H1 (cell line): ENCODE results near the gene CHCHD3. TPM values are rescaled to one million over a fixed set of nuclear protein-coding genes. Genes with fewer than 3 reads are reported as not detected.

Source experiments
- CTCF ChIA-PET: fragments of 300-600 bp; sonication (Branson Sonifier 250); formaldehyde crosslinking; loops from one replicate; lab custom pipeline; 2021; ENCODE audit not compliant: partially characterized antibody; lab: Charles Lee
- POLR2A ChIA-PET: fragments of 300-600 bp; sonication (Branson Sonifier 250); formaldehyde crosslinking; loops from one replicate; lab custom pipeline; 2021; ENCODE audit warnings: inconsistent platforms; ENCODE audit not compliant: partially characterized antibody; lab: Charles Lee
- DNase-seq, 2 experiments: peaks; one replicate each; pipeline versions ENCODE4 v3.0.0 to v3.0.0-alpha.2; 2010 to 2022; ENCODE audit warnings: low spot score in 2 of 2, low read depth in 1 of 2, mixed read lengths in 1 of 2
- FAIRE-seq: peaks from 2 replicates; lab custom pipeline; 2011; peaks lifted over from hg19 to GRCh38; lab: Jason Lieb, UNC
- H2AFZ ChIP-seq: 2 replicates; pipeline ENCODE4 v1.8.1; 2012; ENCODE audit warnings: low read length, inconsistent platforms
- H2AK5ac ChIP-seq: 2 replicates; pipeline ENCODE4 v1.6.1; 2013; ENCODE audit warnings: low read depth, low read length
- H2BK120ac ChIP-seq: replicated peaks from 2 replicates; pipeline ENCODE3; 2013; ENCODE audit warnings: low read depth, low read length, inconsistent platforms
- H2BK12ac ChIP-seq: 2 replicates; pipeline ENCODE4 v1.6.1; 2013; ENCODE audit warnings: low read depth, low read length
- H2BK15ac ChIP-seq: 2 replicates; pipeline ENCODE4 v1.6.1; 2013; ENCODE audit warnings: low read length
- H2BK20ac ChIP-seq: 2 replicates; pipeline ENCODE4 v1.6.1; 2013; ENCODE audit warnings: low read length
- H2BK5ac ChIP-seq: 2 replicates; pipeline ENCODE4 v1.6.1; 2013; ENCODE audit warnings: low read depth, low read length
- H3K14ac ChIP-seq: 2 replicates; pipeline ENCODE4 v1.6.1; 2013; ENCODE audit warnings: inconsistent platforms; ENCODE audit not compliant: insufficient read length
- H3K18ac ChIP-seq: 2 replicates; pipeline ENCODE4 v1.6.1; 2013; ENCODE audit warnings: low read length; ENCODE audit errors: extremely low read depth
- H3K23ac ChIP-seq: 2 replicates; pipeline ENCODE4 v1.6.1; 2013; ENCODE audit warnings: inconsistent platforms; ENCODE audit not compliant: insufficient read length
- H3K23me2 ChIP-seq: 2 replicates; pipeline ENCODE4 v1.6.1; 2013; ENCODE audit warnings: low read depth, low read length
- H3K27ac ChIP-seq: 2 replicates; pipeline ENCODE4 v1.6.1; 2011; ENCODE audit warnings: low read depth, low read length, inconsistent platforms
- H3K27me3 ChIP-seq, 4 experiments: replicated peaks in 1 of 4; 1 replicate in 1 of 4; 2 replicates in 3 of 4; pipeline versions ENCODE4 v1.6.1 to v1.8.1; 2011 to 2013; ENCODE audit warnings: low read length in 3 of 4, mild to moderate bottlenecking in 3 of 4, inconsistent platforms in 2 of 4, mixed read lengths in 2 of 4, moderate library complexity in 1 of 4; ENCODE audit not compliant: control insufficient read depth in 3 of 4, insufficient read depth in 3 of 4; ENCODE audit errors: extremely low read depth in 1 of 4
- H3K36me3 ChIP-seq, 4 experiments: 2 replicates each; pipeline versions ENCODE4 v1.6.1 to v1.8.1; 2011 to 2013; ENCODE audit warnings: mild to moderate bottlenecking in 4 of 4, low read length in 3 of 4, moderate library complexity in 2 of 4, control low read depth in 1 of 4, inconsistent platforms in 1 of 4; ENCODE audit not compliant: insufficient read depth in 4 of 4, control insufficient read depth in 2 of 4
- H3K4ac ChIP-seq: replicated peaks from 2 replicates; pipeline ENCODE3; 2013; ENCODE audit warnings: low read length, low read depth, mixed read lengths, inconsistent platforms; ENCODE audit not compliant: insufficient read length
- H3K4me1 ChIP-seq, 4 experiments: replicated peaks in 1 of 4; 1 replicate in 1 of 4; 2 replicates in 3 of 4; pipeline versions ENCODE4 v1.6.1 to v1.8.1; 2011 to 2013; ENCODE audit warnings: low read length in 3 of 4, inconsistent platforms in 2 of 4, mixed read lengths in 1 of 4; ENCODE audit not compliant: insufficient read depth in 4 of 4, control insufficient read depth in 3 of 4
- H3K4me2 ChIP-seq, 2 experiments: 2 replicates each; pipeline versions ENCODE4 v1.6.1 to v1.8.1; 2011 to 2013; ENCODE audit warnings: low read depth in 2 of 2, low read length in 2 of 2, control low read depth in 1 of 2, inconsistent platforms in 1 of 2, mild to moderate bottlenecking in 1 of 2; ENCODE audit not compliant: insufficient read depth in 1 of 2
- H3K4me3 ChIP-seq, 4 experiments: fragments of 200-600, 300-600 bp in 1 of 4; sonication (generic), shearing (Covaris generic), sonication (Bioruptor Twin) in 1 of 4; 2 replicates each; pipeline versions ENCODE4 v1.5.1 to v1.8.1; 2011 to 2016; ENCODE audit warnings: low read length in 4 of 4, low read depth in 3 of 4, control low read depth in 2 of 4, inconsistent platforms in 2 of 4, mild to moderate bottlenecking in 2 of 4, mixed read lengths in 1 of 4, moderate library complexity in 1 of 4; ENCODE audit not compliant: insufficient read depth in 2 of 4; ENCODE audit errors: extremely low read depth in 1 of 4
- H3K56ac ChIP-seq: replicated peaks from 2 replicates; pipeline ENCODE3; 2013; ENCODE audit warnings: low read depth, mild to moderate bottlenecking, mixed read lengths, low read length, inconsistent platforms; ENCODE audit not compliant: insufficient read length
- H3K79me1 ChIP-seq: 2 replicates; pipeline ENCODE4 v1.6.1; 2013; ENCODE audit warnings: low read depth, low read length, control low read depth
- H3K79me2 ChIP-seq, 2 experiments: 2 replicates each; pipeline versions ENCODE4 v1.6.1 to v1.8.1; 2012 to 2013; ENCODE audit warnings: low read length in 2 of 2, mild to moderate bottlenecking in 2 of 2, inconsistent platforms in 1 of 2; ENCODE audit not compliant: insufficient read depth in 2 of 2, control insufficient read depth in 1 of 2
- H3K9ac ChIP-seq, 4 experiments: replicated peaks in 1 of 4; 1 replicate in 1 of 4; 2 replicates in 3 of 4; pipeline versions ENCODE4 v1.6.1 to v1.8.1; 2011 to 2013; ENCODE audit warnings: low read depth in 3 of 4, low read length in 3 of 4, control low read depth in 2 of 4, mild to moderate bottlenecking in 2 of 4, moderate library complexity in 2 of 4, inconsistent platforms in 1 of 4; ENCODE audit errors: extremely low read depth in 1 of 4
- H3K9me3 ChIP-seq, 2 experiments: 2 replicates each; pipeline versions ENCODE4 v1.6.1 to v1.8.1; 2012 to 2013; ENCODE audit warnings: mild to moderate bottlenecking in 2 of 2, moderate library complexity in 2 of 2, control low read depth in 1 of 2, inconsistent platforms in 1 of 2, low read depth in 1 of 2, low read length in 1 of 2, mixed read lengths in 1 of 2; ENCODE audit not compliant: insufficient read depth in 2 of 2
- H4K20me1 ChIP-seq, 2 experiments: replicated peaks in 1 of 2; 2 replicates each; pipeline versions ENCODE3 to v1.8.1; 2011 to 2013; ENCODE audit warnings: inconsistent platforms in 2 of 2, low read length in 2 of 2, mild to moderate bottlenecking in 1 of 2; ENCODE audit not compliant: insufficient read depth in 2 of 2, control insufficient read depth in 1 of 2
- H4K5ac ChIP-seq: 2 replicates; pipeline ENCODE4 v1.6.1; 2013; ENCODE audit warnings: low read length, low read depth, mixed read lengths, inconsistent platforms; ENCODE audit not compliant: insufficient read length
- H4K8ac ChIP-seq: 2 replicates; pipeline ENCODE4 v1.8.0; 2013; ENCODE audit warnings: mild to moderate bottlenecking, moderate library complexity, low read length, inconsistent platforms; ENCODE audit not compliant: insufficient read depth; ENCODE audit errors: extremely low read depth
- H4K91ac ChIP-seq: replicated peaks from 2 replicates; pipeline ENCODE3; 2013; ENCODE audit warnings: low read length, mixed read lengths, inconsistent platforms; ENCODE audit not compliant: insufficient read length
- CBX8 ChIP-seq: fragments of 300-800, 300-1000 bp; sonication (generic); IDR thresholded peaks from 2 replicates; pipeline ENCODE4 v1.7.1; 2016; ENCODE audit warnings: low read depth, low read length, borderline replicate concordance
- CHD1 ChIP-seq: IDR thresholded peaks from 2 replicates; pipeline ENCODE4 v1.6.1; 2012; ENCODE audit warnings: low read depth, low read length, improper control_type of control experiment
- CREB1 ChIP-seq: IDR thresholded peaks from 2 replicates; pipeline ENCODE4 v1.6.1; 2012; ENCODE audit warnings: inconsistent platforms
- MAFK ChIP-seq: IDR thresholded peaks from 2 replicates; pipeline ENCODE4 v1.6.1; 2012; ENCODE audit warnings: low read depth, mild to moderate bottlenecking, improper control_type of control experiment, low read length
- POLR2AphosphoS5 ChIP-seq: IDR thresholded peaks from 2 replicates; pipeline ENCODE4 v1.6.1; 2011; ENCODE audit warnings: low read depth, low read length
- SUZ12 ChIP-seq: fragments of 200-600 bp; sonication (generic); IDR thresholded peaks from 2 replicates; pipeline ENCODE4 v1.6.1; 2012; ENCODE audit warnings: mild to moderate bottlenecking, inconsistent platforms, low read length, moderate library complexity, mixed read lengths
- WGBS, 2 experiments: shearing (Covaris generic) in 1 of 2; methylation state at CpG; one replicate each; pipeline versions ENCODE4 v1.1.6 to v1.1.7; 2013 to 2015; ENCODE audit warnings: low lambda C conversion rate in 2 of 2, mixed read lengths in 2 of 2, inconsistent platforms in 1 of 2, low coverage in 1 of 2, missing lambda C conversion rate in 1 of 2; ENCODE audit not compliant: insufficient replicate concordance in 2 of 2, insufficient coverage in 1 of 2, insufficient read length in 1 of 2; ENCODE audit errors: extremely low coverage in 1 of 2, missing lambda C conversion rate in 1 of 2; 5-methylcytosine and 5-hydroxymethylcytosine counted together
- polyA plus RNA-seq, 7 experiments: library from polyadenylated mRNA; depleted of rRNA in 3 of 7; stranded (reverse) in 5 of 7; unstranded in 2 of 7; fragments of >200 nt in 5 of 7; fragments of 200-250 nt in 2 of 7; gene quantifications; 1 replicate in 5 of 7; 2 replicates in 1 of 7; 4 replicates in 1 of 7; pipeline versions ENCODE4 v1.2.1 to v1.2.3, GENCODE V29; 2011 to 2013; ENCODE audit warnings: missing spikeins in 2 of 7, mixed read lengths in 2 of 7
- total RNA-seq: library from RNA; stranded (reverse); fragmentation: NEBNext Ultra II Directional; extraction: Animal tissue kit (Norgen Biotek cat#: 25700); gene quantifications from 2 replicates; pipeline ENCODE4 v1.2.1, GENCODE V29; 2021
- TF ChIP-seq, protein P1 (sequence below): IDR thresholded peaks from 2 replicates; pipeline ENCODE4 v1.6.1; 2012; ENCODE audit warnings: low read length, inconsistent platforms

Gene CHCHD3
- total and polyA plus RNA-seq, 2 of the 8 experiments (the other 6 are each of a cell fraction or from before 2014, with no cell fraction given): 42.9 to 137 TPM

DNA sequence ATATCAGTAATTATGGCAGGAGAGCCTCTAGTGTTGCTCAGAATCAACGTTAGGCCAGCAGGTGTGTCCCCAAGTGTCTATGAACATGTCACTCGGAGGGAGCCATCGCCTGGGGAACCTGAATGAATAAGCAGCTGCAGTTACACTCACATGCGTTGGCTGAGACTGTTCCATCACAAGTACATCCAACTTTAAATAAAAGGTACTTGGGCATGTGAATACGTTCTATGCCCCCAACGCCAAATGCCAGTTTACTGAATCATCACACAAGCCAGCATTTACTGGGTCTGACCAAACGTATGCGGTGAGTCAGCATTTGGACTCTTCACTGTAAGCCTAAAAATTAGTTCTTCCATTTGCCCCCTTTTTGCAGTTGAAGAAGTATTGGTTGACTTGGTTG is 298.1 kb downstream of the CHCHD3 start:
- no peak overlapping the region for H3K4me2 ChIP-seq
- H3K79me1 ChIP-seq: no peaks in the 10 kb centered on the region; the same call in 1 of the 2 replicates
- H3K18ac ChIP-seq: no peak overlapping the region
- H2BK12ac ChIP-seq: no peak overlapping the region
- no peak for FAIRE-seq
- no peak overlapping the region for H3K4me3 ChIP-seq
- H2BK120ac ChIP-seq: no peak overlapping the region
- no peak overlapping the region for H4K8ac ChIP-seq
- 90% methylated on average over 8 of the region's 8 CpGs; no CpG with 5 or more reads in 1 of the 2 experiments for WGBS, 2 experiments
- H3K36me3 ChIP-seq: peaks cover 0 to 6% (median 1%) of the 10 kb centered on the region in 4 experiments; a peak in 2 of 8 replicates
- H3K23ac ChIP-seq: no peak overlapping the region
- H2BK20ac ChIP-seq: no peak overlapping the region
- POLR2A ChIA-PET: no interaction called here
- no peak overlapping the region for H2BK15ac ChIP-seq
- no peak overlapping the region for H3K27ac ChIP-seq
- peaks cover 0 to 1% (median 0%) of the 10 kb centered on the region in 4 experiments; a peak in 1 of 7 replicates for H3K4me1 ChIP-seq
- no peak overlapping the region for H2BK5ac ChIP-seq
- no peaks in the 10 kb centered on the region for H4K20me1 ChIP-seq
- H3K4ac ChIP-seq: no peak overlapping the region
- no peak overlapping the region for H3K14ac ChIP-seq
- no peak overlapping the region for H3K9ac ChIP-seq
- H3K23me2 ChIP-seq: no peaks in the 10 kb centered on the region
- H4K5ac ChIP-seq: no peak overlapping the region
- TF ChIP-seq CREB1 (no peak), MAFK (no peak), CBX8 (no peak), SUZ12 (no peak), CHD1 (no peak), POLR2AphosphoS5 (no peak)
- TF ChIP-seq, protein P1, sequence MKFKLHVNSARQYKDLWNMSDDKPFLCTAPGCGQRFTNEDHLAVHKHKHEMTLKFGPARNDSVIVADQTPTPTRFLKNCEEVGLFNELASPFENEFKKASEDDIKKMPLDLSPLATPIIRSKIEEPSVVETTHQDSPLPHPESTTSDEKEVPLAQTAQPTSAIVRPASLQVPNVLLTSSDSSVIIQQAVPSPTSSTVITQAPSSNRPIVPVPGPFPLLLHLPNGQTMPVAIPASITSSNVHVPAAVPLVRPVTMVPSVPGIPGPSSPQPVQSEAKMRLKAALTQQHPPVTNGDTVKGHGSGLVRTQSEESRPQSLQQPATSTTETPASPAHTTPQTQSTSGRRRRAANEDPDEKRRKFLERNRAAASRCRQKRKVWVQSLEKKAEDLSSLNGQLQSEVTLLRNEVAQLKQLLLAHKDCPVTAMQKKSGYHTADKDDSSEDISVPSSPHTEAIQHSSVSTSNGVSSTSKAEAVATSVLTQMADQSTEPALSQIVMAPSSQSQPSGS: no peak
- TF ChIP-seq, all 59 proteins: peak for 0
- H3K27me3 ChIP-seq: no peaks in the 10 kb centered on the region
- H3K9me3 ChIP-seq: no peaks in the 10 kb centered on the region; a peak in 1 of 4 replicates
- no peak overlapping the region for H3K56ac ChIP-seq
- DNase-seq: peak; percentile 19 to 31
- CTCF ChIA-PET: no interaction called here
- no peaks in the 10 kb centered on the region for H3K79me2 ChIP-seq
- H2AFZ ChIP-seq: no peak overlapping the region
- H2AK5ac ChIP-seq: no peak overlapping the region
- H4K91ac ChIP-seq: no peak overlapping the region
